GM19025 (cell line): ENCODE measurements around the gene ARMC12.

ENCODE experiments used
- ATAC-seq: cut with Tn5 transposase; IDR thresholded peaks from one replicate; pipeline ENCODE4 v1.9.1; 2021; ENCODE audit warnings: mild to moderate bottlenecking, low read depth, moderate library complexity; ENCODE audit not compliant: unreplicated experiment

Gene ARMC12

GRCh38 chr6:35774116-35774794, 37.4 kb downstream of the ARMC12 start:
- ATAC-seq: no peak

DNA sequence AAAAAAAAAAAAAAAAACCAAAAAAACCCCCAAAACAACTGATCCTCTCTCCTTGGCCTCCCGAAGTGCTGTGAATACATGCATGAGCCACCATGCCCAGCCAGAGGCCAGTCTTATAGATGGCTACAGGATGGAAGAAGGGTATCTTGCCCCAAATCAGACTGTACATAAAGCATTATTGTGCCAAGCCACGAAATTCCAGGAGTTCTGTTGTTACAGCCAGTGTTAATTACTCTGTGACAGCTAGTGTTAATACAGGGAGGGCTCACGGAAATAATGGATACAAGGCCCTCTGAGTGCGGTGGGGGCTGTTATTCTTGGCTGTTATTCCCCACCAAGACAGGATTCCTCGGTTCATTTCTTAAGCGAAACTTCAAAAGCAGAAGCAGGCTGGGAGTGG, 38.2 kb downstream of the ARMC12 start:
- ATAC-seq: no peak

- ATAC-seq: no peak
Observed at GRCh38 chr6:35776364-35777215, 39.8 kb downstream of the ARMC12 start, which contains the start of gene CLPSL2. Gene CLPSL2, plus strand, starts transcription at chr6:35776598. Its CDS starts 21 bp downstream, at chr6:35776619.

- ATAC-seq: no peak
Observed at GRCh38 chr6:35777356-35778102, 40.7 kb downstream of the ARMC12 start.

DNA sequence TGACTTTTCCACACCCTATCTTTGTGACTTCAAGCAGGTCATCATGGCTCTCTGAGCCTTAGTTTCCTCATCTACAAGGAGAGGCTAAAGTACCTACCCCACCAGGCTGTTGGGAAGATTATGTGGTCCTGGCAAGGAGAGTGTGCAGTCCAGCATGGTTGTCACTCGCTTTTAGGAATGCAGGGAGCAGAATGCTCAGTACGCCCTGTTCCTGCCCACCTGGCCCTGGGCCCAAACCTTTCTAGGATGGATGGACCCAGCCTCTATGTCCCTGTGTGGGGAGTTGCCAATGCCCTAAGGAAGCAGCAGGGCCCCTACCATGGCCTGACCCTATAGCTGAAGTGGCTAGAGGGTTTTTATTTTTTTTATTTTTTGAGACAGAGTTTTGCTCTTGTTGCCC, 41.6 kb downstream of the ARMC12 start:
- no peak for ATAC-seq

GRCh38 chr6:35780719-35781118, 43.9 kb downstream of the ARMC12 start, which contains the start of gene CLPSL1:
Gene CLPSL1, plus strand, starts transcription at chr6:35781019. Its CDS starts 92 bp downstream, at chr6:35781111.
- ATAC-seq: no peak

GRCh38 chr6:35781290-35781689, 44.5 kb downstream of the ARMC12 start:
- no peak for ATAC-seq

GRCh38 chr6:35782424-35782823, 45.6 kb downstream of the ARMC12 start:
- no peak for ATAC-seq

- no peak for ATAC-seq
Observed at GRCh38 chr6:35784200-35784599, 47.4 kb downstream of the ARMC12 start.

DNA sequence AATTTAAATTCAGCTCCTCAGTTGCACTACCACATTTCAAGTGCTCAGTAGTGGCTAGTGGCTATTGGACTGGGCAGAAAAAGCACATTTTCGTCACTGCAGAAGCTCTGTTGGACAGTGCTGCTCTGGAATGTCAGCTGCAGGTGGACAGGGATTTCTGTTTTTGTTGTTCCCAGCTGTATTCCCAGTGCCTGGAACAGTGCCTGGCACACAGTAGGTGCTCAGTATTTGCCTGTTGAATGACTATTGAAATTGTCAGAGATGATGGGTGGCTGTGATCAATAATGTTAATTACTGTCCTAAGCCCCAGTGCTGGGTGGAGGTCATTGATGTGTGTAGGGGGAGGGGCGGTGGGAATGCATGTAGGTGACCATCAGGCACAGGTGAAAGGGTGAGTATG, 49.4 kb downstream of the ARMC12 start:
- no peak for ATAC-seq

- no peak for ATAC-seq
Observed at GRCh38 chr6:35786810-35787209, 50.0 kb downstream of the ARMC12 start.

DNA sequence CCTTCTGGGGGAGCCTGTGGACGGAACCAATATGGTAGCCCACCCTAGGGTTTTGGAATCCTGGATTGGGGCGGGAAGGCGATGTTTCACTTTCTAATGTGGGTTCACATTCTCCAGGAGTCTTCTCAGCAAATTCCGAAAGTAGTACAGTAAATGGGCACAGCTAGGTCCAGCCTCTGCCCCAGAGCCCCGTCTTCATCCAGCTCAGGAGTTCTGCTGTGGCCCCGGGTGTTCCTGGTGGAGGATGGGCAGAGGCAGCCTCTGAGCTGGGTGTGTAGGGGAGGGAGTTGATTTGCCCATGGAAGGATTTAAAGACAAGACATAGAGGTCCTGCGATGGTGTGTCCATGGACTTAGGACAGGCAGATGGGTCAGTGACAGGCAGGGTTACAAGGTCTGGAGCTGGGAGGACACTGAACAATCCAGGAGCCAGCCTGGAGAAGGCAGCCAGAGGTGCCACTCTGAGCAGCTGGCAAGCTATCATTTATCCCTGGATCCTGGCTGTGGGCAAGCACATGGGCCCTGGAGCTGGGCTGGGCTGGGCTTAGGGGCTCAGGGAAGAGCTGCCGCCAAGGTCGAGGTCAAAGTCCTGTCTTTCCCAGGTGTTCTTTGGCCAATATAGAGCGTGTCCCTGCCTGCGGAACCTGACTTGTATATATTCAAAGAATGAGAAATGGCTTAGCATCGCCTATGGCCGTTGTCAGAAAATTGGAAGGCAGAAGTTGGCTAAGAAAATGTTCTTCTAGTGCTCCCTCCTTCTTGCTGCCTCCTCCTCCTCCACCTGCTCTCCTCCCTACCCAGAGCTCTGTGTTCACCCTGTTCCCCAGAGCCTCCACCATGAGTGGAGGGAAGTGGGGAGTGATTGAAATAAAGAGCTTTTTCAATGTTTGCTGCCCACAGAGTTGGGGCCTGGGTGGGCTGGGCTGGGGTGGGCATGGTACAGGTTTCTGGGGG, 50.7 kb downstream of the ARMC12 start:
- ATAC-seq: no peak

- ATAC-seq: no peak
Observed at GRCh38 chr6:35788423-35788982, 51.7 kb downstream of the ARMC12 start.

DNA sequence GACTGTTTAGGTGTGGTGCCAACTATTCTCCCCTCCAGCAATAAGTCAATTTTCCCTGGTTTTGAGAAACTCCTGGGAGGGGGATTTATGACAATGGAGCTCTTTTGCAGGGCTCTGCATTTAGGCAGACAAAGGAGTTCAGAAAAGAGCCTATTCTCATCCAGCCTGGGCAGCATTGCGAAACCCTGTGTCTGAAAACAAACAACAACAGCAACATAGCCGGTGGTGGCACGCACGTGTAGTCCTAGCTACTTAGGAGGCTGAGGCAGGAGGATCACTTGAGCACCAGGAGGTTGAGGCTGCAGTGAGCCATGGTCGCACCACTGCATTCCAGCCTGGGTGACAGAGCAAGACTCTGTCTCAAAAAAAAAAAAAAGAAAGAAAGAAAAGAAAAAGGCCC, 53.9 kb downstream of the ARMC12 start:
- no peak for ATAC-seq

- no peak for ATAC-seq
Observed at GRCh38 chr6:35794536-35795452, 58.0 kb downstream of the ARMC12 start.

DNA sequence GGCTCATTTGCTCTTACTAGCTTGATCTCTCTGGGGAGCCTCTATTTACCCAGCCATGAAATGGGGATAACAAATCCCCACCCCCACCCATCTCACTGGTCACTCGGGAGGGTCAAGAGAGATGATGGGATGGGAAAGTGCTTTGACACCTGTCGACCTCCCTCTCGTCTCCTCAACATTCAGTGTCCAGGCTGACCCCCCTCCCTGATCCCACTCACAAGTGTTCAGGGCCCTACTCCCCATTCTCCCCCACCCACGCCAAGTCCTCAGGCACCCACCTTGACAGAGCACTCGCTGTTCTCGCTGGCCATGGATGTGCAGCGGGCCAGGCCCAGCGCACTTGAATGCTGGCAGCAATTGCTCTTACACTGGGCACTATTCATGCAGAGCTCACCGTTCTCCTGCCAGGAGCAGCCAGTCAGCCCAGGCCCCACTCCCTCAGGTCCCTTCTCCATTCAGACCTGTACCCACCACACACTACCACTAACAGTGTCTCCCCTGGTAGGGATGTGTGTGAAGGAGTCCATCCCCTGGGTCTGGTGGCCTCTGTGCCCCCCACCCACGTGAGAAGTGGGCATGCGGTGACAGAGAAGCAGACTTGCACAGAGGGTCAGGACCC, 58.7 kb downstream of the ARMC12 start:
- no peak for ATAC-seq

GRCh38 chr6:35796236-35796635, 59.4 kb downstream of the ARMC12 start:
- ATAC-seq: no peak
